ENCODE measurements around the gene DGKB.

DNA sequence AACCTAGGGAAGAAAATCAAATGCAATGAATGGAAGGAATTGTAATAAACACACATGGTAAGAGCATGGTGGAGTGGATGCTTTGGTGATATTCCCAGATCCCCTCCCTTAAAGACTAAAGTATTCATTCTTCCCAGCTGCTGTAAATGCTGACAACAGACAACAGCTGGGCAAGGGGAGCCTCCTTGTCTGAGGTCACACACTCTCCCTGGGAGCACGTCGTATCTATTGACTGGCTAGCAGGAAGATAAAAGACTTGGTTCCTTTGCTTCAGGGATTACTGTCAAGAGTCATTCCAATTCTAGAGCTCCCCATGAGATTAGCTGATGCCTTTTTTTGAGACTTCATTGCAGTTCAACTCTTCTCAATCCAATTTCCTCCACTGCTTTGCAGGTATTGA, 469.6 kb downstream of the DGKB start:
- TF ChIP-seq ZNF274 (IDR thresholded peaks at IDR 0.05; ENCODE audit: low read depth, low read length) (no peak), YY1 (IDR thresholded peaks at IDR 0.05; ENCODE audit: insufficient read depth, insufficient read length) (no peak), SUZ12 (IDR thresholded peaks at IDR 0.05; ENCODE audit: extremely low read depth, insufficient read depth, insufficient read length) (no peak)

All from NT2/D1 (cell line).